ENCODE data around the gene METTL22.

METTL22 gene

DNA sequence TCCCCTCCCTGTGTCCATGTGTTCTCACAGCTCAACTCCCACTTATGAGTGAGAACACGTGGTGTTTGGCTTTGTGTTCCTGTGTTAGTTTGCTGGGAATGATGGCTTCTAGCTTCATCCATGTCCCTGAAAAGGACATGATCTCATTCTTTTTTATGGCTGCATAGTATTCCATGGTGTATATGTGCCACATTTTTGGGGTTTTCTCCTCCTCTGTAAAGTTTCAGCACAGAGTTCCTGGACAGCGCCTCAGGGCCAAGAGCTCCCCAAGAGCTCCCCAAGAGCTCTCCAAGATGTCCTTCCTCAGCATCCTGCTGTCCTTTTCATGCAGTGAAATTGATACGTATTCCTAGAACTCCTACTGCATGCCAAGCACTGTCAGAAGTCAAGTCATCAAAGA, 46.0 kb downstream of the METTL22 start:
- TF ChIP-seq, protein P1, sequence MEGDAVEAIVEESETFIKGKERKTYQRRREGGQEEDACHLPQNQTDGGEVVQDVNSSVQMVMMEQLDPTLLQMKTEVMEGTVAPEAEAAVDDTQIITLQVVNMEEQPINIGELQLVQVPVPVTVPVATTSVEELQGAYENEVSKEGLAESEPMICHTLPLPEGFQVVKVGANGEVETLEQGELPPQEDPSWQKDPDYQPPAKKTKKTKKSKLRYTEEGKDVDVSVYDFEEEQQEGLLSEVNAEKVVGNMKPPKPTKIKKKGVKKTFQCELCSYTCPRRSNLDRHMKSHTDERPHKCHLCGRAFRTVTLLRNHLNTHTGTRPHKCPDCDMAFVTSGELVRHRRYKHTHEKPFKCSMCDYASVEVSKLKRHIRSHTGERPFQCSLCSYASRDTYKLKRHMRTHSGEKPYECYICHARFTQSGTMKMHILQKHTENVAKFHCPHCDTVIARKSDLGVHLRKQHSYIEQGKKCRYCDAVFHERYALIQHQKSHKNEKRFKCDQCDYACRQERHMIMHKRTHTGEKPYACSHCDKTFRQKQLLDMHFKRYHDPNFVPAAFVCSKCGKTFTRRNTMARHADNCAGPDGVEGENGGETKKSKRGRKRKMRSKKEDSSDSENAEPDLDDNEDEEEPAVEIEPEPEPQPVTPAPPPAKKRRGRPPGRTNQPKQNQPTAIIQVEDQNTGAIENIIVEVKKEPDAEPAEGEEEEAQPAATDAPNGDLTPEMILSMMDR (IDR thresholded peaks at IDR 0.05; ENCODE audit: insufficient read depth, missing control alignments): no peak
- DNase-seq (ENCODE audit: insufficient read length, low spot score) (no peak), FAIRE-seq (no peak)

DNA sequence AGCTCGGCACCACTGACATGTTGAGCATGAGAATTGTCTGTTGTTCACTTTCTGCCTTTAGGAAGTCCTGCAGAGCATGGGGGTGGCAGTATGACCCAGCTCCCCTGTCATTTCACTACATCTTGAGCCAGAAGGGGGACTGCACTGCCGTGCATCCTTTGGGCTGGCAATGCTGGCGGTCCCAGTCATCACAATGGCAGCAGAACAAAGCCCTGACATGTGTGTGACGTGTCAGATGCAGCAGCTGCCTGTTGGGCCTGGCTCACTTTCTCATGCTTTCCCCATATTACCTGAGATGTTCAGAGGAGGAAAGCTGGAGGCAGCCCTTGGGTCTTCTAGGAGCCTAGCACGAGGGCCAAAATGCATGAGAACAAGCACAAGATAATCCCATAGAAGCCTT, 46.6 kb downstream of the METTL22 start:
- DNase-seq (ENCODE audit: insufficient read length, low spot score) (no peak), FAIRE-seq (no peak)
- TF ChIP-seq, protein P1 (IDR thresholded peaks at IDR 0.05; ENCODE audit: insufficient read depth, missing control alignments): no peak

DNA sequence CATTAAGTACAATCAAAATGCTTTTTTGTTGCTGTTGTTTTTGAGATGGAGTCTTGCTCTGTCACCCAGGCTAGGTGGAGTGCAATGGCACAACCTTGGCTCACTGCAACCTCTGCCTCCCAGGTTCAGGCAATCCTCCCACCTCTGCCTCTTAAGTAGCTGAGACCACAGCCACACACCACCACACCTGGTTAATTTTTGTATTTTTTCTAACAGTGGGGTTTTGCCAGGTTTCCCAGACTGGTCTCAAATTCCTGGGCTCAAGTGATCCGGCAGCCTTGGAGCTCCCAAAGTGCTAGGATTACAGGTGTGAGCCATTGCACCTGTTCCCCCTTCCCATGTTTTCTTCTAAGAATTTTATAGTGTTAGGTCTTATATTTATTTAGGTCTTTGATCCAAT, 48.0 kb downstream of the METTL22 start:
- DNase-seq (ENCODE audit: insufficient read length, low spot score) (no peak), FAIRE-seq (no peak)
- TF ChIP-seq, protein P1 (IDR thresholded peaks at IDR 0.05; ENCODE audit: insufficient read depth, missing control alignments): no peak

DNA sequence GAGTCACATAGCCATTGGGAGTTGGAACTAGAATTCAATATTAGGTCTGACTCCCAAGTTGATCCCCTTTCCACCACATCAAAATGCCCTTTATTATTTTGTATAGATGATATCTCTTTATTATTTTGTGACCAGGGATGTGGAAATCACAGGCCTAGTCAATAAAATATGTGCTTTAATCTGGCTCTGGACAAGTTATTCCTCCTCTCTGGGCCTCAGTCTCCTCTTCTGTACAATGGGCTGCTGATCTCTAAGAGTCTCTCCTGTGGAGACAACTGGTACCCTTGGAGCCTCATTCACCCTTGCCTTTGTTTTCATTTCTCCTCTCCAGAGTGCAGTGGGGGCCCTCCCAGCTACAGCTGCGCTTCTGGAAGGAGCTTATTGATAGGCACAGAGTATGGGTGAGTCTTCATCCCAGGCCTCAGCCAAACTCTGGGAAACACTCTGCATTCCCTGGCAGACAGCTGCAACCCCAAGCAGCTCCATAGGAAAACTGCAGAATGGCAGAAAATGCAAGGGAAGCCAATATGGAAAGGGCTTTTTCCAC, 48.6 kb downstream of the METTL22 start:
- no peak for FAIRE-seq
- no peak for DNase-seq (ENCODE audit: insufficient read length, low spot score)
- TF ChIP-seq, protein P1 (IDR thresholded peaks at IDR 0.05; ENCODE audit: insufficient read depth, missing control alignments): no peak

DNA sequence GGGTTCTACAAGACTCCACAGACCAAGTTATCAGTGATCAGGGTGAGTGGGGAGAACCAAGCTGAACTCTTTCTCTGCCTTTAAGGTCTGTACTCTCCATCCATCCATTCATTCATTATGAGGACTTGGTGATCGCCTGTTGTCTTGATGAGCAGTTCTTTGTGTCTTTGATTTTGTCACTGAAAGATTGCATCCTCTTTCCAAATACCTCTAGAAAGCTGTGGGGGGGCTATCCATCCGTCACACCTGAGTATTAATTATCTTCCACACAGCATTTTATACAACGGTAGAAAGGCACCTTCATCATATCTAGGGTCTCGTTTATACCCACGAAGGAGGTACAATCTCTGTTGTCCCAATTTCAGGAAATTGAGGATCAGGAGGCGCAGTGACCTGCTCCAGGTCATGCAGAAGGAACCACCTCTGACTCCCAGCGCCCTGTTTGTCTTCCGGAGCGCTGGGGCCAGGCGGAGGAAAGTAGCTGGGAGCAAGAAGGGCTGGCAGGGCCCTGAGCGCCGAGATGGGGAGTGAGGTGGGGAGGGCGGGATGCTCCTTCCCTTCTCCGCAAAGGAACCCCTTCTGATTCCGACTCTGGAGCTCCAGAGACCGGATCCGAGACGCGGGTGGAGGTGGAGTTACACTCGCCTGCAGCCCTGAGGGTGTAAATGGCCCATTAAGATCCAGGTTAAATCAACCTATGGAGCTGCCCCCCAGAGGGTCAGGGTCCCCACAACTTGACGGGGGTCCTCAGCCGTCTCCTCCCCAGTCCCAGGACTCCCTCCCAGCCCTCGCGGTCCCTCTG, 52.3 kb downstream of the METTL22 start:
- TF ChIP-seq, protein P1 (IDR thresholded peaks at IDR 0.05; ENCODE audit: insufficient read depth, missing control alignments): no peak
- no peak for DNase-seq (ENCODE audit: insufficient read length, low spot score)

DNA sequence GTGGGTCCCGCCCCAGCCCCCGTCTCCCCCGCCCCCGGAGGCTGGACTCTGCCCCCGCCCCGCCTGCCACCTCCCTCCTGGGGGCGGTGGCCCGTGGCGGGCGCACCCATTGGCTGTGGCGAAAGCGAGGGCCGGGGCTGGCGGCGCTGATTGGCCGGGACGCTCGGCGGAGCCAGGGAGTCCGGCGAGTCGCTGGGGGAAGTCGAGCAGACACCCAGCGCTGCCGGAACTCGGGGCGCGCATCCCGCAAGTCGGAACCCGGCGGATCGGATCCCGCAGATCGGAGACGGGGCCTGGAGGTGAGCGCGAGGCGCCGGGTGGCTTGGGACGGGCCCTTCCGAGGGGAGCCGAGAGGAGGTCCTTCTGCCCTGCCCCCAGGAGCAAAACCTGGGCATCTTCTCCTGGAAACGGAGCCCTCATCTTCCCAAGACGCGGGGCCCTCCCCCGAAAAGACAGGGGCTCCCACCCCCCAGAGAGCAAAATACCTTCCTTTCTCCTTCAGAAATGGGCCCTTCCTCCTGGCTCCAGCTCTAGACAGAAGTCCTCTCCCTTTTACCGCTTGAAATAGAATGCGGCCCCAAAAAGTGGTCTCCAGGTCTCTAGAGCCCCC, 53.0 kb downstream of the METTL22 start, which contains the start of gene ABAT:
Gene ABAT, plus strand, starts transcription at position 205 of the 610 bp plus-strand sequence. CDS start 61,123 bp downstream, outside the sequence.
- TF ChIP-seq, protein P1 (IDR thresholded peaks at IDR 0.05; ENCODE audit: insufficient read depth, missing control alignments): no peak
- FAIRE-seq (no peak), DNase-seq (ENCODE audit: insufficient read length, low spot score) (peak; percentile 94)

More for the DNA sequence above, 52.3 kb downstream of the METTL22 start:
- no peak for FAIRE-seq

Measured in D721Med (cell line).